HCT116 (cell line): Measurements from ENCODE around the gene MAOB. TPM values are rescaled to one million over a fixed set of nuclear protein-coding genes. Genes with fewer than 3 reads are reported as not detected.

Experiments used
- ATAC-seq: fragments of 200-7000 bp; cut with Tn5 transposase; 2 replicates; pipeline ENCODE4 v1.9.1; 2020; ENCODE audit warnings: mild to moderate bottlenecking, moderate library complexity
- BruUV-seq: library from RNA; stranded (reverse); fragments of 400-500 nt; replicated peaks from 2 replicates; lab custom pipeline; 2021; lab: Mats Ljungman, UMichigan
- CTCF ChIA-PET: fragments of 300-600 bp; sonication (Branson Sonifier 250); formaldehyde crosslinking; loops from one replicate; lab custom pipeline; 2021; ENCODE audit warnings: antibody characterized with exemption; lab: Charles Lee
- POLR2A ChIA-PET: fragments of 300-600, 350-600 bp; sonication (Branson Sonifier 250); formaldehyde crosslinking; loops from one replicate; lab custom pipeline; 2021; ENCODE audit warnings: antibody characterized with exemption; lab: Charles Lee
- RAD21 ChIA-PET, 2 experiments: fragments of 300-600 bp; sonication (Branson Sonifier 250); formaldehyde crosslinking; loops; one replicate each; lab custom pipeline; 2023; ENCODE audit warnings: low total read pairs in 2 of 2; ENCODE audit not compliant: uncharacterized antibody in 2 of 2, unreplicated experiment in 2 of 2, low non-redundant PET in 1 of 2; lab: Charles Lee
- DNase-seq: peaks from one replicate; pipeline ENCODE4 v3.0.0-alpha.2; 2010; ENCODE audit warnings: low read depth, low spot score
- H2AFZ ChIP-seq: fragments of 200-600 bp; shearing (Covaris generic), sonication (generic); 2 replicates; pipeline ENCODE4 v1.6.1; 2017; ENCODE audit warnings: low read depth, mixed run types, mixed read lengths, antibody characterized with exemption, low read length; ENCODE audit not compliant: poor library complexity, severe bottlenecking
- H3K27ac ChIP-seq: 2 replicates; pipeline ENCODE4 v1.5.1; 2012; ENCODE audit warnings: low read depth, low read length
- H3K27me3 ChIP-seq: fragments of 200-600 bp; sonication (generic); 2 replicates; pipeline ENCODE4 v1.6.1; 2016; ENCODE audit warnings: mixed run types, low read length, mixed read lengths; ENCODE audit not compliant: insufficient read depth
- H3K36me3 ChIP-seq, 2 experiments: fragments of 200-500 bp in 1 of 2; fragments of 200-600 bp in 1 of 2; sonication (Bioruptor generic) in 1 of 2; sonication (generic) in 1 of 2; 2 replicates each; pipeline versions ENCODE4 v1.5.1 to v1.6.1; 2014 to 2016; ENCODE audit warnings: low read length in 2 of 2, inconsistent platforms in 1 of 2, mixed read lengths in 1 of 2, mixed run types in 1 of 2; ENCODE audit not compliant: insufficient read depth in 2 of 2, control insufficient read depth in 1 of 2
- H3K4me1 ChIP-seq, 2 experiments: fragments of 200-600 bp in 1 of 2; sonication (generic) in 1 of 2; 2 replicates each; pipeline versions ENCODE4 v1.5.1 to v1.6.1; 2012 to 2017; ENCODE audit warnings: low read length in 2 of 2, inconsistent platforms in 1 of 2, mild to moderate bottlenecking in 1 of 2, mixed read lengths in 1 of 2, mixed run types in 1 of 2, moderate library complexity in 1 of 2; ENCODE audit not compliant: insufficient read depth in 2 of 2, control insufficient read depth in 1 of 2
- H3K4me2 ChIP-seq: fragments of 200-600 bp; sonication (generic); 2 replicates; pipeline ENCODE4 v1.6.1; 2017; ENCODE audit warnings: mixed run types, low read length, mixed read lengths
- H3K4me3 ChIP-seq, 2 experiments: fragments of 200-600 bp in 1 of 2; sonication (generic) in 1 of 2; replicated peaks in 1 of 2; 2 replicates each; pipeline ENCODE4 v1.5.1; 2011 to 2016; ENCODE audit warnings: low read length in 2 of 2, control low read depth in 1 of 2, low read depth in 1 of 2, mild to moderate bottlenecking in 1 of 2, mixed read lengths in 1 of 2, mixed run types in 1 of 2
- H3K79me2 ChIP-seq: fragments of 200-600 bp; sonication (generic); 2 replicates; pipeline ENCODE4 v1.6.1; 2017; ENCODE audit warnings: mild to moderate bottlenecking, mixed run types, low read length, moderate library complexity, mixed read lengths; ENCODE audit not compliant: insufficient read depth
- H3K9ac ChIP-seq: fragments of 200-600 bp; sonication (generic); 2 replicates; pipeline ENCODE4 v1.6.1; 2016; ENCODE audit warnings: low read length, mixed read lengths
- H3K9me2 ChIP-seq: fragments of 200-600 bp; sonication (generic), shearing (Covaris generic); 2 replicates; pipeline ENCODE4 v1.6.1; 2017; ENCODE audit warnings: mixed run types, mild to moderate bottlenecking, moderate library complexity; ENCODE audit not compliant: insufficient read depth
- H3K9me3 ChIP-seq, 2 experiments: fragments of 200-500 bp in 1 of 2; fragments of 200-600 bp in 1 of 2; sonication (Bioruptor generic) in 1 of 2; sonication (generic) in 1 of 2; 2 replicates each; pipeline ENCODE4 v1.6.1; 2014 to 2017; ENCODE audit warnings: low read length in 2 of 2, mixed read lengths in 2 of 2, inconsistent platforms in 1 of 2, low read depth in 1 of 2, mild to moderate bottlenecking in 1 of 2, mixed run types in 1 of 2, moderate library complexity in 1 of 2; ENCODE audit not compliant: control insufficient read depth in 1 of 2, insufficient read depth in 1 of 2
- H4K20me1 ChIP-seq: fragments of 200-600 bp; sonication (generic), shearing (Covaris generic); 2 replicates; pipeline ENCODE4 v1.6.1; 2017; ENCODE audit warnings: mixed run types, mild to moderate bottlenecking, moderate library complexity; ENCODE audit not compliant: insufficient read depth
- ATF3 ChIP-seq: IDR thresholded peaks from 2 replicates; pipeline ENCODE4 v1.6.1; 2012
- CBX3 ChIP-seq: IDR thresholded peaks from 2 replicates; pipeline ENCODE4 v1.6.1; 2012; ENCODE audit warnings: low read depth
- CEBPB ChIP-seq: IDR thresholded peaks from 2 replicates; pipeline ENCODE4 v1.6.1; 2012; ENCODE audit warnings: low read depth
- CTCF ChIP-seq, 3 experiments: fragments of 200-600 bp in 1 of 3; sonication (generic) in 1 of 3; IDR thresholded peaks in 2 of 3; conservative IDR thresholded peaks in 1 of 3; 2 replicates each; pipeline ENCODE4 v1.5.1; 2012 to 2017; ENCODE audit warnings: low read depth in 2 of 3, low read length in 2 of 3, antibody characterized with exemption in 1 of 3, borderline replicate concordance in 1 of 3, control low read depth in 1 of 3, mild to moderate bottlenecking in 1 of 3, mixed read lengths in 1 of 3, mixed run types in 1 of 3, moderate library complexity in 1 of 3; ENCODE audit not compliant: insufficient read depth in 1 of 3
- EGR1 ChIP-seq: IDR thresholded peaks from 2 replicates; pipeline ENCODE4 v1.6.1; 2012; ENCODE audit warnings: low read depth
- ELF1 ChIP-seq: IDR thresholded peaks from 2 replicates; pipeline ENCODE4 v1.6.1; 2012; ENCODE audit warnings: low read depth, borderline replicate concordance
- EZH2phosphoT487 ChIP-seq: fragments of 200-600 bp; IDR thresholded peaks from 2 replicates; pipeline ENCODE4 v1.6.1; 2018; ENCODE audit warnings: antibody characterized with exemption, borderline replicate concordance
- MAX ChIP-seq: IDR thresholded peaks from 2 replicates; pipeline ENCODE4 v1.6.1; 2012
- POLR2A ChIP-seq: IDR thresholded peaks from 2 replicates; pipeline ENCODE4 v1.7.0; 2011; ENCODE audit warnings: borderline replicate concordance; ENCODE audit not compliant: insufficient read depth, insufficient read length; ENCODE audit errors: extremely low read depth
- RAD21 ChIP-seq: IDR thresholded peaks from 2 replicates; pipeline ENCODE4 v1.6.1; 2012; ENCODE audit warnings: low read depth, mild to moderate bottlenecking
- SIN3A ChIP-seq: IDR thresholded peaks from 2 replicates; pipeline ENCODE4 v1.6.1; 2012; ENCODE audit warnings: low read depth
- SP1 ChIP-seq: IDR thresholded peaks from 2 replicates; pipeline ENCODE4 v1.6.1; 2012; ENCODE audit warnings: low read depth
- SRF ChIP-seq: IDR thresholded peaks from 2 replicates; pipeline ENCODE4 v1.6.1; 2012; ENCODE audit warnings: low read depth
- TCF7L2 ChIP-seq: IDR thresholded peaks from 2 replicates; pipeline ENCODE4 v1.7.0; 2011; ENCODE audit warnings: borderline replicate concordance, inconsistent platforms; ENCODE audit not compliant: insufficient read depth, insufficient read length; ENCODE audit errors: extremely low read depth
- ZBTB33 ChIP-seq: IDR thresholded peaks from 2 replicates; pipeline ENCODE4 v1.6.1; 2011; ENCODE audit warnings: mild to moderate bottlenecking, low read length, moderate library complexity; ENCODE audit not compliant: insufficient replicate concordance; ENCODE audit errors: extremely low read depth
- ZNF274 ChIP-seq: fragments of 200-500 bp; sonication (Bioruptor generic); IDR thresholded peaks from 2 replicates; pipeline ENCODE4 v1.6.1; 2014; ENCODE audit warnings: mild to moderate bottlenecking, low read depth, low read length, inconsistent platforms
- intact Hi-C: fragments of 100-400 bp; cut with micrococcal nuclease; formaldehyde crosslinking; loops from 2 replicates; pipeline ENCODE4 v1.10.0; 2022
- total RNA-seq: library from RNA; stranded (reverse); gene quantifications from one replicate; pipeline ENCODE4 v1.2.1, GENCODE V29; 2021; ENCODE audit not compliant: unreplicated experiment

Gene MAOB
- total RNA-seq, 1 experiment from 2014 or later = 28.2 TPM

- no peaks in the 10 kb centered on the region for H3K79me2 ChIP-seq
- RAD21 ChIA-PET = no interaction called here
- no peaks in the 10 kb centered on the region for H3K9me2 ChIP-seq
- intact Hi-C loops = no loop called here
- H3K4me2 ChIP-seq = no peak overlapping the region
- H4K20me1 ChIP-seq = no peaks in the 10 kb centered on the region
- H3K4me3 ChIP-seq = no peak overlapping the region
- H3K27me3 ChIP-seq = no peaks in the 10 kb centered on the region
- DNase-seq = no peak
- no TSS peak for BruUV-seq
- H3K36me3 ChIP-seq = no peaks in the 10 kb centered on the region
- CTCF ChIA-PET = no interaction called here
- POLR2A ChIA-PET = no interaction called here
- H2AFZ ChIP-seq = no peak overlapping the region
- no peaks in the 10 kb centered on the region for H3K9me3 ChIP-seq
- no peaks in the 10 kb centered on the region for H3K4me1 ChIP-seq
- H3K9ac ChIP-seq = no peak overlapping the region
- no peak overlapping the region for H3K27ac ChIP-seq
- ATAC-seq = no peak
- TF ChIP-seq SP1 (no peak), CBX3 (no peak), SIN3A (no peak), CEBPB (no peak), ZNF274 (no peak), ZBTB33 (no peak), EZH2phosphoT487 (no peak), TCF7L2 (no peak), SRF (no peak), ATF3 (no peak), CTCF (IDR thresholded peaks at IDR 0.05 in 2 of 3, conservative IDR thresholded peaks at IDR 0.05 in 1 of 3; ENCODE audit: borderline replicate concordance in 1 of 3, insufficient read depth in 1 of 3, low read depth in 2 of 3, low read length in 2 of 3) (no peak), MAX (no peak), ELF1 (no peak), EGR1 (no peak), RAD21 (no peak), POLR2A (no peak)
- TF ChIP-seq, all 23 proteins: peak for 0
Observed at GRCh38 chrX:43898406-43899035, 16.3 kb upstream of the MAOB start.
